K562 (cell line): ENCODE data around the gene COMP.
"Not testable (repeated sequence)": the region's sequence is repeated elsewhere in the genome, so short reads cannot be mapped to it uniquely, and the experiment has no call there.

Experiments
- EZH2 ChIP-seq: IDR thresholded peaks from 2 replicates; pipeline ENCODE4 v1.6.1; 2012; ENCODE audit warnings: low read depth, mild to moderate bottlenecking, inconsistent platforms, low read length, borderline replicate concordance
- FOXJ2 ChIP-seq: fragments of 200-800 bp; sonication (Bioruptor generic); IDR thresholded peaks from 2 replicates; pipeline ENCODE4 v1.6.1; 2016; ENCODE audit warnings: missing genetic modification characterization, missing compliant biosample characterization
- HCFC1 ChIP-seq: IDR thresholded peaks from 2 replicates; pipeline ENCODE4 v1.6.1; 2012; ENCODE audit warnings: low read depth, low read length, improper control_type of control experiment
- LARP7 ChIP-seq: fragments of 450-650 bp; IDR thresholded peaks from 2 replicates; pipeline ENCODE4 v1.6.1; 2016
- STAT5B ChIP-seq: fragments of 250-450 bp; sonication (Bioruptor Pico); IDR thresholded peaks from 2 replicates; pipeline ENCODE4 v1.8.0; 2021; ENCODE audit warnings: mild to moderate bottlenecking, inconsistent platforms
- TBP ChIP-seq: optimal IDR thresholded peaks from 2 replicates; pipeline ENCODE3; 2011; ENCODE audit warnings: low read depth, low read length, improper control_type of control experiment
- YY1 ChIP-seq, 3 experiments: IDR thresholded peaks; 2 replicates each; pipeline ENCODE4 v1.6.1; 2011; ENCODE audit warnings: low read length in 2 of 3, mild to moderate bottlenecking in 2 of 3, moderate library complexity in 2 of 3, borderline replicate concordance in 1 of 3, control low read depth in 1 of 3, low read depth in 1 of 3; ENCODE audit not compliant: insufficient read depth in 3 of 3, insufficient replicate concordance in 2 of 3, control insufficient read depth in 1 of 3, insufficient read length in 1 of 3; ENCODE audit errors: extremely low read depth in 1 of 3
- ZNF347 ChIP-seq: fragments of 450-650 bp; formaldehyde crosslinking; IDR thresholded peaks from 2 replicates; pipeline ENCODE4 v1.4.0; 2020; ENCODE audit warnings: low read depth, mild to moderate bottlenecking, moderate library complexity
- TF ChIP-seq, protein P1 (sequence below): sonication (generic); formaldehyde crosslinking; IDR thresholded peaks from 2 replicates; pipeline ENCODE4 v1.8.0; 2022; ENCODE audit warnings: mild to moderate bottlenecking, missing genetic modification reagents
- TF ChIP-seq, protein P2 (sequence below): fragments of 450-650 bp; IDR thresholded peaks from 2 replicates; pipeline ENCODE4 v1.6.1; 2017; ENCODE audit warnings: mild to moderate bottlenecking, moderate library complexity
- TF ChIP-seq, protein P3 (sequence below), 3 experiments: IDR thresholded peaks in 2 of 3; conservative IDR thresholded peaks in 1 of 3; 2 replicates each; pipeline ENCODE4 v1.5.1; 2011 to 2012; ENCODE audit warnings: low read length in 3 of 3, mild to moderate bottlenecking in 3 of 3, control low read depth in 2 of 3, improper control_type of control experiment in 1 of 3, inconsistent platforms in 1 of 3, low read depth in 1 of 3, mixed read lengths in 1 of 3, moderate library complexity in 1 of 3; ENCODE audit not compliant: insufficient read depth in 2 of 3

DNA sequence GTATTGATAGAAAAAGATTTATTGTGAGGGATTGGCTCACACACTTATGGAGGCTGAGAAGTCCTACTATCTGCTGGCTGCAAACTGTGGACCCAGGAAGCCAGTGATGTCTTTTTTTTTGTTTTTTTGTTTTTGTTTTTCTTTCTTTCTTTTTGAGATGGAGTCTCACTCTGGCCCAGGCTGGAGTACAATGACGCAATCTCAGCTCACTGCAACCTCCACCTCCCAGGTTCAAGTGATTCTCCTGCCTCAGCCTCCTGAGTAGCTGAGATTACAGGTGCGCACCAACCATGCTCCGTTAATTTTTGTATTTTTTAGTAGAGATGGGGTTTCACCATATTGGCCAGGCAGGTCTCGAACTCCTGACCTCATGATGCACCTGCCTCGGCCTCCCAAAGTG lies 20.5 kb upstream of the COMP start:
- not testable (repeated sequence) for TF ChIP-seq STAT5B; EZH2; LARP7; TBP; YY1 (IDR thresholded peaks at IDR 0.05; ENCODE audit: borderline replicate concordance in 1 of 3, control insufficient read depth in 1 of 3, extremely low read depth in 1 of 3, insufficient read depth in 3 of 3, insufficient read length in 1 of 3, insufficient replicate concordance in 2 of 3, low read depth in 1 of 3, low read length in 2 of 3); HCFC1; ZNF347 (CRISPR knock-in tag); FOXJ2 (tag)
- TF ChIP-seq, protein P1, sequence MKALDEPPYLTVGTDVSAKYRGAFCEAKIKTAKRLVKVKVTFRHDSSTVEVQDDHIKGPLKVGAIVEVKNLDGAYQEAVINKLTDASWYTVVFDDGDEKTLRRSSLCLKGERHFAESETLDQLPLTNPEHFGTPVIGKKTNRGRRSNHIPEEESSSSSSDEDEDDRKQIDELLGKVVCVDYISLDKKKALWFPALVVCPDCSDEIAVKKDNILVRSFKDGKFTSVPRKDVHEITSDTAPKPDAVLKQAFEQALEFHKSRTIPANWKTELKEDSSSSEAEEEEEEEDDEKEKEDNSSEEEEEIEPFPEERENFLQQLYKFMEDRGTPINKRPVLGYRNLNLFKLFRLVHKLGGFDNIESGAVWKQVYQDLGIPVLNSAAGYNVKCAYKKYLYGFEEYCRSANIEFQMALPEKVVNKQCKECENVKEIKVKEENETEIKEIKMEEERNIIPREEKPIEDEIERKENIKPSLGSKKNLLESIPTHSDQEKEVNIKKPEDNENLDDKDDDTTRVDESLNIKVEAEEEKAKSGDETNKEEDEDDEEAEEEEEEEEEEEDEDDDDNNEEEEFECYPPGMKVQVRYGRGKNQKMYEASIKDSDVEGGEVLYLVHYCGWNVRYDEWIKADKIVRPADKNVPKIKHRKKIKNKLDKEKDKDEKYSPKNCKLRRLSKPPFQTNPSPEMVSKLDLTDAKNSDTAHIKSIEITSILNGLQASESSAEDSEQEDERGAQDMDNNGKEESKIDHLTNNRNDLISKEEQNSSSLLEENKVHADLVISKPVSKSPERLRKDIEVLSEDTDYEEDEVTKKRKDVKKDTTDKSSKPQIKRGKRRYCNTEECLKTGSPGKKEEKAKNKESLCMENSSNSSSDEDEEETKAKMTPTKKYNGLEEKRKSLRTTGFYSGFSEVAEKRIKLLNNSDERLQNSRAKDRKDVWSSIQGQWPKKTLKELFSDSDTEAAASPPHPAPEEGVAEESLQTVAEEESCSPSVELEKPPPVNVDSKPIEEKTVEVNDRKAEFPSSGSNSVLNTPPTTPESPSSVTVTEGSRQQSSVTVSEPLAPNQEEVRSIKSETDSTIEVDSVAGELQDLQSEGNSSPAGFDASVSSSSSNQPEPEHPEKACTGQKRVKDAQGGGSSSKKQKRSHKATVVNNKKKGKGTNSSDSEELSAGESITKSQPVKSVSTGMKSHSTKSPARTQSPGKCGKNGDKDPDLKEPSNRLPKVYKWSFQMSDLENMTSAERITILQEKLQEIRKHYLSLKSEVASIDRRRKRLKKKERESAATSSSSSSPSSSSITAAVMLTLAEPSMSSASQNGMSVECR (CRISPR knock-in tag) = not testable (repeated sequence)
- TF ChIP-seq, protein P2, sequence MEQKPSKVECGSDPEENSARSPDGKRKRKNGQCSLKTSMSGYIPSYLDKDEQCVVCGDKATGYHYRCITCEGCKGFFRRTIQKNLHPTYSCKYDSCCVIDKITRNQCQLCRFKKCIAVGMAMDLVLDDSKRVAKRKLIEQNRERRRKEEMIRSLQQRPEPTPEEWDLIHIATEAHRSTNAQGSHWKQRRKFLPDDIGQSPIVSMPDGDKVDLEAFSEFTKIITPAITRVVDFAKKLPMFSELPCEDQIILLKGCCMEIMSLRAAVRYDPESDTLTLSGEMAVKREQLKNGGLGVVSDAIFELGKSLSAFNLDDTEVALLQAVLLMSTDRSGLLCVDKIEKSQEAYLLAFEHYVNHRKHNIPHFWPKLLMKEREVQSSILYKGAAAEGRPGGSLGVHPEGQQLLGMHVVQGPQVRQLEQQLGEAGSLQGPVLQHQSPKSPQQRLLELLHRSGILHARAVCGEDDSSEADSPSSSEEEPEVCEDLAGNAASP = not testable (repeated sequence)
- TF ChIP-seq, protein P3, sequence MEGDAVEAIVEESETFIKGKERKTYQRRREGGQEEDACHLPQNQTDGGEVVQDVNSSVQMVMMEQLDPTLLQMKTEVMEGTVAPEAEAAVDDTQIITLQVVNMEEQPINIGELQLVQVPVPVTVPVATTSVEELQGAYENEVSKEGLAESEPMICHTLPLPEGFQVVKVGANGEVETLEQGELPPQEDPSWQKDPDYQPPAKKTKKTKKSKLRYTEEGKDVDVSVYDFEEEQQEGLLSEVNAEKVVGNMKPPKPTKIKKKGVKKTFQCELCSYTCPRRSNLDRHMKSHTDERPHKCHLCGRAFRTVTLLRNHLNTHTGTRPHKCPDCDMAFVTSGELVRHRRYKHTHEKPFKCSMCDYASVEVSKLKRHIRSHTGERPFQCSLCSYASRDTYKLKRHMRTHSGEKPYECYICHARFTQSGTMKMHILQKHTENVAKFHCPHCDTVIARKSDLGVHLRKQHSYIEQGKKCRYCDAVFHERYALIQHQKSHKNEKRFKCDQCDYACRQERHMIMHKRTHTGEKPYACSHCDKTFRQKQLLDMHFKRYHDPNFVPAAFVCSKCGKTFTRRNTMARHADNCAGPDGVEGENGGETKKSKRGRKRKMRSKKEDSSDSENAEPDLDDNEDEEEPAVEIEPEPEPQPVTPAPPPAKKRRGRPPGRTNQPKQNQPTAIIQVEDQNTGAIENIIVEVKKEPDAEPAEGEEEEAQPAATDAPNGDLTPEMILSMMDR (IDR thresholded peaks at IDR 0.05 in 2 of 3, conservative IDR thresholded peaks at IDR 0.05 in 1 of 3; ENCODE audit: insufficient read depth in 2 of 3, low read depth in 1 of 3, low read length in 3 of 3) = not testable (repeated sequence)
